ENCODE data around the gene SCGB2A2.

The SCGB2A2 gene

DNA sequence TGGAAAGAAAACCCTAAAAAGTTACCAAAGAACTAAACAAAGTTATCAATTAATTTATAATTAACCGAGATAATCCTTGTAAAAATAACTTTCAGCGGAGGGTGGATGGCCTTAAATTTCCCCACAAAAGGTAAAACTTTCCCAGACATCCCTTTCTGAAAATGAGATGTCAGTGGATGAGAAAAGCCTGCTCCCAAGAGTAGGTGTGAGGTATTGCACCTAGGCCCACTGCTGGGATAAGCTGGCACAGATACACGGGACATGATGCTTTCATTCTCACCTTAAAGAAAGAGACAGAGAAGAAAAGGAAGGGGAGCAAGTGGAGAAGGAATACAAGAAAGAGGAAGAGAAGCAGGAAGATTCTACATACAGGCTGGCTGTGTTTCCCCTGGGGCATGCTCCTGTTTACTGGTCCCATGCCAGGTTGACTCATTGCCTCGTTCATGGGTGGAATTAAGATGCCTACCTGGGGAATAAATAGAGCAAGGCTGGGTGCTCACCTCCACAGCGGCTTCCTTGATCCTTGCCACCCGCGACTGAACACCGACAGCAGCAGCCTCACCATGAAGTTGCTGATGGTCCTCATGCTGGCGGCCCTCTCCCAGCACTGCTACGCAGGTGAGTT is at the start of gene SCGB2A2:
Gene SCGB2A2 (plus strand): TSS at position 505 of the 625 bp plus-strand sequence. CDS start 59 bp downstream, at position 564.
- DNase-seq, result no peak

DNA sequence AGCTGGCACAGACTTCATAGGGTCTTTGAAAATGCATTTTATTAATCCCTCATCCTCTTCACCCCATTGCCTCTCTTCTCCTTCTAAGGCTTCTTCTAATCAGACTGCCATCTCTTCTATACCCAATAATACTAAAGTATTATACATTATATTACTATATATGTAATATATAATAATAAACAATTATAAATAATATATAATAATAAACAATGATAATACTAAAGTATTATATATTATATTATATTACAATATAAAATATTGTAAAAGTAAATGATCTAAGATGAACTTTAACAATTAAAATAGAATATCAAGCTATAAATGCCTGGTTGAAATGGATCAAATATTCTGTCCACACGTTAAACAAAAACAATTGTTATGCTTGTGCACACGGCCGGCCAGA is 48.5 kb upstream of the SCGB2A2 start:
- DNase-seq, result no peak

DNA sequence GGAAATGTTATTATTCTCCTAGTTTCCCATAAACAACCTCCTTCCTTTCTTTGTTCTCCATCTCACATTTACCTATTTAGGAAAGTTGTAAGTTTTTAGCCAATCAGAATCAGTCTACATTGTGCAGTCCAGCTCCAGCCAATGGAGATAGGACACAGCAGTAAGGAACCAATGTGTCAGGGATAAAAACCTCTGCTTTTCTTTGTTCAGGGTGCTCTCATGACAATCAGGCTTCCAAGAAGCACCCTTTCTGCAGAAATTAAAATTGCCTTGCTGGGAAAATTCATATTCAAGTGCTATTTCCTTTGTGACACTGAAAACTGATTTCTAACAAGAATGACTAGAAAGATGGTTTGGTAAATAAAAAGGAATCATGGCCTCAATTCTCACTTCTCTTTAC is 46.9 kb upstream of the SCGB2A2 start:
- DNase-seq, result peak; percentile 16

DNA sequence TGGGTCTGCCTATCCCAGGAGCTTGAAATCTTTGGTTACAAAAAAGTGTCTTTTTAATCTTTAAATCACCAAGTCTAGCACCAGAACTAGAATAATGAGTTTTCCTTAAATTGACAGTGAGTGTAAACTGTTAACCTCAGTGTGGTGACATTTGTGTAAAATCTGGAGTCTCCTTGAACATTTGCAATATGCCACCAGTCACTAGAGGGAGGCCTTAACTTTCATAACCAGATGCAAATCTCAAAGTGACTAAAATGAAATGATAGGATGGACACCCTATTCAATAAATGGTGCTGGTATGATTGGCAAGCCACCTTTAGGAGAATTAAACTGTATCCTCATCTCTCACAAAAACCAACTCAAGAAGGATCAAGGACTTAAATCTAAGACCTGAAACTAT is 36.2 kb upstream of the SCGB2A2 start:
- no peak for DNase-seq

DNA sequence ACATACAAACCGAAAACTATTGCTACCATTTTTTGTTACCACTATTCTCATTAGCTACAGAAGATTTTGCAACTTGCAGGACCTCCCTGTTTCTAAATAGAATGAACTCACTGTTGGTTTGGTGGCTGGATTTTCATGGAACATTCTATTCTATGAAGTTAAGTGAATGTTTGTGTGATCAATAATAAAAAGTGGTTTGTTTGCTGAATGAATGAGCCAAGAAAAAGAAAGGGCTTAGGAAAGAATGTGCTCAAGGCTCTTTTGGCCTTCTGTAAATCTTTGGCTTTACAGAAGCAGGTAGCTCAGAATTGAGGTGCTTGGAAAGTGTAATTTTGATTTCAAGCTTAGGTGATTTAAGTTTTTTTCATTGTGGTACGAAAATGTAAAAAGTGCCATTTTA is 33.8 kb upstream of the SCGB2A2 start:
- DNase-seq, result no peak

DNA sequence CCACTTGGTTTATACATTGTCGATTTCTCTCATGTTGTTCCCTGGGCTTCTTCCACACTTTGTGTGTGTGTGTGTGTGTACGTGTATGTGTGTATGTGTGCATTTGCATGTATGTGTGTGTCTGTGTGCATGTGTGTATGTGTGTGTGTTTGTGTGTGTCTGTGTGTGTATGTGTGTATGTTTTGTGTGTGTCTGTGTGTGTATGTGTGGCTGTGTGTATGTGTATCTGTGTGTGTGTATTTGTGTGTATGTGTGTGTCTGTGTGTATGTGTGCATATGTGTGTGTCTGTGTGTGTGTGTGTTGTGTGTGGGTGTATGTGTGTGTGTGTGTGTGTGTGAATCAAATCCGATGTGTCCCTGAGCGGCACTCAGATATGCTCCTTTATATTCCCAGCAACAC is 32.5 kb upstream of the SCGB2A2 start:
- no peak for DNase-seq

DNA sequence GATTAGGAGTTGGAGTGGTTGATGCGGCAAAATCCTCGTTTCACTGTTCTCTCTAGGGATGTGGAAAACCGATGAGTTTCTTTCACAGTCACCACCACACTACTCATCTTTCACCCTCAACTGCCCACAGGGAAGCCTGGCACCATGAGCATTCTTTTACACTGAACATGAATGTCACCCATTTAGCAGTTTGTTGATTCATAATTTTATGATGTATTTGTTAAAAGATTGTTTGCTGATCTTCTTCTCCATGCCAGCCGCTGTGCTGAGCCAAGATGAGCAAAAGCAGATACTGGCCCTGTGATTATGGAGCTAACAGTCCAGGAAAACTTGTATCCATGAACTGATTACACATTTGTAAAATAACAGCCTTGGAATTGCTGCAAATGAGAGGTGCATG is 31.8 kb upstream of the SCGB2A2 start:
- no peak for DNase-seq

DNA sequence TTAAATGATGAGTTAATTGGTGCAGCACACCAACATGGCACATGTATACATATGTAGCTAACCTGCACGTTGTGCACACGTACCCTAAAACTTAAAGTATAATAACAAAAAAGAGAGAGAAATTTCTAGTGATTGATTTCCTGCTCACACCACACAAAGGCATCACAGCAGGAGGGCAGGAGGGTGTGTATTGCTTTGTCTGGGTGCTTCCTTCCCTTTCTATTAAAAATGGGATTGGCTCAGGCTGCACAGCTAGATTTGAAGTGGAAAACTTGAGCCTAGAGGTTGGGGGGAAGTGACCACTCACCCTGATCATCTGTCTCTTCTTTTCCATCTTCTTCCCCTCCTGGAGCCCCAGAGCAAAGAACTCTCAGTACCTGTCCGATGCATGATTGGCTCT is 28.9 kb upstream of the SCGB2A2 start:
- no peak for DNase-seq

DNA sequence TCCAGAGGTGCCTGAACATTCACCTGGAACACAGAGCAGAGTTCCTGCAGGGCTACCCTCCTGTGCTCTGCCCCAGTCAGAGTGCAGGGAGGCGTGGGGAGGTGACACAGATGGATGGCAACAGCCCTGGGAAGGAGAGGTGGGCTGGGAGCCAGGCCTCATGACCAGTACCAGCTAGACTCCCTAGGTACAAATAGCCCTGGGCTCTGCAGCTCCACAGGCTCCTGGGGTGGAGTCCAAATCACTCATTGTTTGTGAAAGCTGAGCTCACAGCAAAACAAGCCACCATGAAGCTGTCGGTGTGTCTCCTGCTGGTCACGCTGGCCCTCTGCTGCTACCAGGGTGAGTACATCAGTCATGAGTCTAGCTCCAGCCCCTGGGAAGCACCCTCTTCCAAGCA is 27.9 kb upstream of the SCGB2A2 start, which contains the start of gene SCGB1D2:
Gene SCGB1D2 (plus strand): TSS at position 219 of the 400 bp plus-strand sequence. CDS start 69 bp downstream, at position 288.
- no peak for DNase-seq

DNA sequence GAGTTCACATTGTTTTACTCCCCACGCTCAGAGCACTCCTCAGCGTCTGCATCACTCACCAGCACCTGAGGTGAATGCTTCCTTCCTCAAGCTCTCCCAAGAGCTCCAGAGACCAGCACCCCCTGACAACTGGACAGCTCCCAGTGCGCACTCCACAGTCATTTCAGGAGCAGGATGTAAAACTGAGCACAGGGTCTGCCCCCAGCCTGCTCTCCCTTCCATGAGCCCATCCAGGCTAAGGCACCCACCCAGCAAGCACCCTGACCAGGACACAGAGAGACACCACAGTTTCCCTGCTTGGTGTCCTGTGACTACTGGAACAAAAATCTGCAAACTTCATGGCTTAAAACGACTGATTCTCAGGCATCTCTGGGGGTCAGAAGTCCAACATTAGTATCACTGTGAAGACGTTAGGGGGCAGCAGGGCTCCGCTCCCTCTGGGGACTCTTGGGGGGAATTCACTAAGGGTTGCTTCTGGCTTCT is 24.6 kb upstream of the SCGB2A2 start:
- no peak for DNase-seq

DNA sequence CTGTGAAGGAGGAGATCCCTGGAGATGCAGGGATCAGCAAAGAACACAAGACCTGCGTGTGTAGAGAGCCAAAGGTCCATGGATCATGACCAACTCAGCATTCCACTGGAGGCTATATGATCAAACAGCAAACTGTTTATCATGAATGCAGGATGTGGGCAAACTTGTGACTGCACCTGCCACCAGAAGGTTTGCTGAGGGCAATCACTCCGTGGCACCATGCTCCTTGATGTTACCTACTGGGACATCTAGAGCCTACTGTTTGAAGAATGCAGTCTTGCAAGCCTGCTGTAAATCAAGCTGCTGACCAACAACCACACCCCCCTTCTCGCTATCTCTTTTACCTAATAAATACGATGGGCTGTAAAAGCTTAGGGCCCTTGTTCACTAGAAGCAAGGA is 18.3 kb upstream of the SCGB2A2 start:
- DNase-seq, result no peak

DNA sequence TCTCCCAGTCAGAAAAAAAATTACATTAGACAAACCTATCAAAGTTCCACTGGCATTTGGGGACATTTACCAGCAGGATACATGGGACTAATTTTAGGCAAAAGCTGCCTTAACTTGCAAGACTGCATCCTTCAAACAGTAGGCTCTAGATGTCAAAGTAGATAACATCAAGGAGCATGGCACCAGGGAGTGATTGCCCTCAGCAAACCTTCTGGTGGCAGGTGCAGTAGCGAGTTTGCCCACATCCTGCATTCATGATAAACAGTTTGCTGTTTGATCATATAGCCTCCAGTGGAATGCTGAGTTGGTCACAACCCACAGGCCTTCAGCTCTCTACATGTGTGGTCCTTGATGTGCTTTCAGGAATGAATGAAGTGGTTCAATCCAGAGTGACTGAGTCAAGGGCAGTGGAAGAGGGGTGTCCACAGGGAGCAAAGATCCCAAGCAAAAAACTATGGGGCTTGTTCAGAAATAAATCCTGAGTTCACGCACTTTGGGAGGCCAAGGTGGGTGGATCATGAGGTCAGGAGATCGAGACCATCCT is 15.9 kb upstream of the SCGB2A2 start:
- no peak for DNase-seq

DNA sequence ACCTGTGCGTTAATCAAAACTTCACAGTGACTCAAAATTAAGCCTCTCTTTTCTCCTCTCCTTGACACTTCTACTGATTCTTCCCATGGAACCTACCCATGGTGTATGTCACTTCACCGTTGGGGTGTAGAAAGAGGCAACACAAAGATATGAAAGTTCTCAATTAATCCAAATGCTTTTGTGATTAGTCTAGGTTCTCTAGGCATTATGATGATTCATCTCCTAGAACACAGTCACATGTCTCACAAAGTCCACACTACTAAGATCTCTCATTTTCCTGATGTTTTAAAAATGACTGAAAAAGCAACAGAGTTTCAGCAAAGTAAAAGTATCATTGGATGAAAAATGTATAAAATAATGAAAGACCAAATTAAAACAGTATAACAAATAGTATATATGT is 13.7 kb upstream of the SCGB2A2 start:
- DNase-seq, result no peak

DNA sequence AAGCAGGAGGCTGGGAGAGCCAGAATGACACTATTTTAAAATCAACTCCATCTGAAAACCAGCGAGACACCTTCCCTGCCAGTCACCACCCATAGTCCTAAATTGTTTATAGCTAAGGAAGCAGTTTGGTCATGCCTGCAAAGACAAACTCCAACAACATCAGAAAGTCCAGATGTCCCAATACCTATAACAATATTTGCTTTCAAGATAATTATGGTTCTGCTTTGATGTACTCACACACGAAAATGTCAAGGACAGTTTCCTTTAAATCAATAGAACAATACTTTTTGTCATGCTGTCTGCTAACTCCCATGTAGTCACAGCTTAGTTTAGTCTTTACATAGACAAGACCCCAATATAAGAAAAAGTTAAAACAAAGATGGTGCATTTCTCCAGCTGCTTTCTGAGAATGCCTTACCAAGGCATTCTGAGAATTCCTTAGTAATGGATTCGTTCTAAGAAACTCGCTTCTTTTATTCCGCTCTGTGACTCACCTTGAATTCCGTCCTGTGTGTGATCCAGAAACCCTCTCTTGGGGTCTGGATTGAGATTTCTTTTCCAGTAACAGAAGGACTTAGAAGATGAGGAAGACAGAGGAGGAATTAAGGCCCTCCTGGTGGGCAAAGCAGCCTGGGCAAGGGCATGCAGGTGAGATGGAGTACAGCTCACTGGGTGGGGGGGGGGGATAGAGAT is 9.6 kb upstream of the SCGB2A2 start:
- DNase-seq, result no peak

DNA sequence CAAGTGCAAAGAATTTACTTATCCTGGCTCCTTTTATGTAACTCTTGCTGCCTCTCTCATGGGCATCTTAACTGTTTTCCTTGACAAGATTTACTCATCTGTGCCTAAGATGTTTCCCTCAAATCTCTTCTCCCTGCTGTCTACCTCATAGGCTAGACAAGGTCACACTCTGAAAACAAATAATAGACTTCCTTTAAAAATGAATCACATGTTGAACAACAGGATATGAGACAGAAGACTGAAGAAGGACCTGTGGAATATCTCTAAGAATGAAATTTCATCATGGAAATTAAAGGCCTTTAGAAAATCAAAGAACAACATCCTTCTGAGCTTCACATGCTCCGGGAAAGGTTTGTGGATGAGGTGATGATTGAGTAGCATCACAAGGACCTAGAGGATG is 6.0 kb upstream of the SCGB2A2 start:
- no peak for DNase-seq

DNA sequence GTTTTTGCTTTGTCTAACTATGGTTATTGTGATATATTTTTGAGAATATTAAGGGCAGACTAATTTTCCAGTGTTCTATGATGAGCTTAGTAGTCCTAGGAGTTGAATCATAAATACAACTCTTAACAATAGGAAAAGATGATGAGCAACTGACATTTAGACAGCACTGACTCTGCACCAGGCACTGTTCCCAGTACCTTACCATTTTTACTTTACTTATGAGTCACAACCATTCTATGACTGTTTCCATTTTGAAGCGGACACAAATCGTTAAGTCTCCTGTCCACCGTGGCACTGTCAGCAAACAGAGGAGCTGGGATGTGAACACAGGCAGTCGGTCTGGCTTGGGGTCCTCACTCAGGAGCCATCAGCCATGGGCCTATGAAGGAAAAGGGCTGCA is 3.4 kb upstream of the SCGB2A2 start:
- DNase-seq, result no peak

DNA sequence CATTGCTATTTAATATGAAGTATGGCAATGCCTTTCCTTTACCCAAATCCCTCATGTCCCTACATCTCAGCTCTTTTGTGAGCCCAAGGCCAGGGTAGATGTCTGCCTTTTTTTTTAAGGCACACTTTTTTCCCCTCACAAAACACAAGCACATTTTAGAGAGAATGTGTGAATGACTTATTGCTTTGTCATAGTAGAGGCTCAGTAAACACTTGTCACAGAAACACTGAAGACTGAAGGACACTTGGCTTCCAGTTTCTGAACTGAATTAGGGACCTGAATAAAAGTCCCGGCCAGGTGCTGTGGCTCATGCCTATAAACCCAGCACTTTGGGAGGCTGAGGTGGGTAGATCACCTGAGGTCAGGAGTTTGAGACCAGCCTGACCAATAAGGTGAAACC is 2.9 kb upstream of the SCGB2A2 start:
- DNase-seq, result no peak

DNA sequence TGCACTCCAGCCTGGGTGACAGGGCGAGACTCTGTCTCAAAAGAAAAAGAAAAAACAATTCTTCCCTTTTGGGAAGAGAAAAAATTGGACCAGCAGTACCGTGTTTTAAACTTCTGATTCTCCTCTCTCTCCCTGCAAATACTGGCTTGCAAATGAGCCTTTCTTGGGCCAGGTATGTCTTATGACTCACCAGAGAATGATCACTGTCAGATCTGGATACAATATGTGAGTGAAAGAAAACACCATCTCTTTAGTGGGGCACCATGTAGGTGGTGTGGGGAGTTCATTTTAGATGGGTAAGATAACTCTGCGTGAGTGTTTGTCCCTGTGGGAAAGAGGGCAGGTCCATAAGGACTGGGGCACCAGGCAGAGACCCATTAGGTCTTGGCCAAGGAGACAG is 2.4 kb upstream of the SCGB2A2 start:
- DNase-seq, result no peak

DNA sequence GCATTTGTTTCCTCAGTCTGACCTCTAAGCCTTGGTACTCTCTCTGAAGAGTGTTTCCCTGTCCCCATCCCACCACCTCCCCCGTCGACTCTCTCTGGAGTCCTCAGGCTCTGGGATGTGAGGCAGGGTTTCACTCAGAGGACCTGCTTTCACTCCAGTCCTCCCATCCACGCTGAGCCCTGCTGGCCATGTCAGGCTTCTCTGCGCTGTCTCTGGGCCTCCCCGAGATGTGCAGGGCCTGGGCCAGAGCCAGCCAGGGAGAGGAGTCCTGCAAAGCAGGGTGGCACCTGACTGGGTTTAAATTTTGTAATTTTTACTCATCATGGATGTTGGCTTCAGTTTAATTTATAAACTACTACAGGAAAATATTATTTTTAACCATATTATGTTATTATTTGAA is 3.3 kb downstream of the SCGB2A2 start:
- DNase-seq, result no peak

DNA sequence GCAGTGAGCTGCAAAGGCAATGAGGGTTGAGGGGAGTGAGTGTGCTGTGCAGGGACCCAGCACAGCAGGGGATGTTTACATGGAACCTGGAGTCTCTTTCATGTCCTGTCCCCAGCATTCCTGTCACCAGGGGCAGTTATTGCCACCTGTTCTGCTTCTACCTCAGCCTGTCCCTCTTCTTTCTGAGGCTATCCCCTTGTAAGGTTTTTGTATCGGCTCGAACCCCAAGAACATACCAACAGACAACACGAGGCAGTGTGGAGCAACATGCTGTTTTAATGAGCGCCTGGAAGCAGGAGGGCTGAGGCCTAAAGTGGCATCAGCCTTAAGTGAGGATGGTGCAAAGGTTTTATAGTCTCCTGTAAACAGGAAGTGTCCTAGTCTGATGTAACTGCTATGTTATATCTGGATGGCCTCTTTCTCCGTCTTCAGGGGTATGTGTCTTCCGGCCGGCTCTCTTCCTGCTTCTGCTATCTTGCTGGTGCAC is 3.9 kb downstream of the SCGB2A2 start:
- no peak for DNase-seq

DNA sequence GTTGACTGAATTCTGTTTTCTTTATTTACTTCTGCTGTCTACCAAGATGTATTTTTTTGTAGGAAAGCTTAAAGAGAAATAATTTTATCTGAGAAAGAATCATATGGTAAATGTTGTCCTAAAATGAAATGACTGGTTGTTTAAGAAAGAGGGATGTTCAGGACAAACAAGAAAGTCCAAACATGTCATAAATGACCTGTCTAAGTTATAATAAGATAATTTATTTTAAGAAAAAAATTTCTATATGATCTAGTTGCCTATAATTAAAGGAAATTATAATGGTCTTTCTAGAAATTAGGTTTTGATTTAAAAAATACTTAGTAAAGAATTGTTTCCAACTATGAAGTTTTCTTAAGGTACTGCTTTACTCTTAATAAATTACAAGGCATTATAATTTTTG is 10.5 kb downstream of the SCGB2A2 start:
- DNase-seq, result no peak

DNA sequence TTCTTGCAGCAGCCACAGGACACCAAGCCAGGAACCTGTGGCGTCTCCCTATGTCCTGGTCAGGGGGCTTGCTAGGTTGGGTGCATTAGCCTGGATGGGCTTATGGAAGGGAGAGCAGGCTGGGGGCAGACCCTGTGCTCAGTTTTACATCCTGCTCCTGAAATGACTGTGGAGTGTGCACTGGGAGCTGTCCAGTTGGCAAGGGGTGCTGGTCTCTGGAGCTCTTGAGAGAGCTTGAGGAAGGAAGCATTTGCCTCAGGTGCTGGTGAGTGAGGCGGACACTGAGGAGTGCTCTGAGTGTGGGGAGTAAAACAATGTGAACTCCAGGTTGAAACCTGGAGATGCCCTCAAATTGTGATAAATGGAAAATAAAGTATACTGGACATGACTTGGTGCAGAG is 25.5 kb downstream of the SCGB2A2 start:
- no peak for DNase-seq

DNA sequence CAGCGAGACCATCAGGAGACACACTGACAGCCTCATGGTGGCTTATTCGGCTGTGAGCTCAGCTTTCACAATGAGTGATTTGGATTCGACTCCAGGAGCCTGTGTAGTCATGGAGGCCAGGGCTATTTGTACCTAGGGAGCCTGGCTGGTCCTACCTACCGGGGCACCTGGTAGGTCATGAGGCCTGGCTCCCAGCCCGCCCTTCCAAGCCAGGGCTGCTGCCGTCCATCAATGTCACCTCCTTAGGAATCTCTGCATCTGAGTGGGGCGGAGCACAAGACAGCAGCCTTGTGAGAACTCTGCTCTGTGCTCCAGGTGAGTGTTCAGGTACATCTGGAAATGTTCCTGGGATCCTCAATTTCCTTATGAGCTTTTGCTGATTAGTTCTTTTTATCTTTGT is 29.0 kb downstream of the SCGB2A2 start, which contains the start of gene SCGB1D4:
Gene SCGB1D4 (minus strand): TSS at position 101 of the 400 bp plus-strand sequence. CDS start 65 bp downstream, at position 36.
- DNase-seq, result no peak

DNA sequence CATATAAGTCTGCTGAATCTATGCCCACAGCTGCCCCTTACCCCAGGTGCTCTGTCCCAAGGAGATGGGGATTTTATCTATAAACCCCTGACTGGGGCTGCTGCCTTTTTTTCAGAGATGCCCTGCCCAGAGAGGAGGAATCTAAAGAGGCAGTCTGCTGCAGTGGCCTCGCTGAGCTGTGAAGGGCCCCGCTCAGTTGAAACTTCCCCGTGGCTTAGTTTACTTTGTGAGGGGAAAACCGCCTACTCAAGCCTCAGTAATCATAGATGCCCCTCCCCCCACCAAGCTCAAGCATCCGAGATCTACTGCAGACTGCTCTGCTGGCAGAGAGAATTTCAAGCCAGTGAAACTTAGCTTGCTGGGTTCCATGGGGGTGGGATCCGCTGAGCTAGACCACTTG is 36.3 kb downstream of the SCGB2A2 start:
- no peak for DNase-seq

All from MV-4-11 (cell line).